Astrocyte (in vitro differentiated cells and primary cell): ENCODE measurements around the gene LAMA3. TPM values are rescaled to one million over a fixed set of nuclear protein-coding genes. Genes with fewer than 3 reads are reported as not detected.

Experiments
- DNase-seq: peaks from one replicate; pipeline ENCODE4 v3.0.0-alpha.2; 2010; ENCODE audit warnings: low read depth
- FAIRE-seq: peaks from 2 replicates; lab custom pipeline; 2011; peaks lifted over from hg19 to GRCh38; lab: Jason Lieb, UNC
- H2AFZ ChIP-seq: 2 replicates; pipeline ENCODE4 v1.6.0; 2012; ENCODE audit warnings: low read depth, low read length, inconsistent platforms
- H3K27ac ChIP-seq: 2 replicates; pipeline ENCODE4 v1.5.1; 2011; ENCODE audit warnings: low read depth, low read length, inconsistent platforms
- H3K27me3 ChIP-seq: 2 replicates; pipeline ENCODE4 v1.6.0; 2011; ENCODE audit warnings: low read length, inconsistent platforms; ENCODE audit not compliant: insufficient read depth
- H3K36me3 ChIP-seq: 2 replicates; pipeline ENCODE4 v1.5.1; 2011; ENCODE audit warnings: low read length, inconsistent platforms; ENCODE audit not compliant: insufficient read depth
- H3K4me1 ChIP-seq: 2 replicates; pipeline ENCODE4 v1.5.1; 2011; ENCODE audit warnings: low read length, inconsistent platforms; ENCODE audit not compliant: insufficient read depth
- H3K4me2 ChIP-seq: 2 replicates; pipeline ENCODE4 v1.6.0; 2012; ENCODE audit warnings: low read length, inconsistent platforms
- H3K4me3 ChIP-seq: 2 replicates; pipeline ENCODE4 v1.5.1; 2011; ENCODE audit warnings: low read depth, mild to moderate bottlenecking, low read length, inconsistent platforms; ENCODE audit not compliant: insufficient read depth
- H3K79me2 ChIP-seq: 2 replicates; pipeline ENCODE4 v1.6.0; 2012; ENCODE audit warnings: mild to moderate bottlenecking, low read length, inconsistent platforms; ENCODE audit not compliant: insufficient read depth
- H3K9ac ChIP-seq: 2 replicates; pipeline ENCODE4 v1.6.0; 2012; ENCODE audit warnings: mild to moderate bottlenecking, low read length, inconsistent platforms
- H3K9me3 ChIP-seq: 2 replicates; pipeline ENCODE4 v1.5.1; 2012; ENCODE audit warnings: low read depth, mild to moderate bottlenecking, low read length, inconsistent platforms; ENCODE audit not compliant: insufficient read depth
- H4K20me1 ChIP-seq: 2 replicates; pipeline ENCODE4 v1.6.0; 2012; ENCODE audit warnings: low read length, inconsistent platforms; ENCODE audit not compliant: insufficient read depth
- H3K27ac Mint-ChIP-seq: one replicate; pipeline ENCODE4 v1.8.0; 2021; ENCODE audit warnings: mild to moderate bottlenecking, mixed read lengths; ENCODE audit not compliant: unreplicated experiment
- H3K27me3 Mint-ChIP-seq: one replicate; pipeline ENCODE4 v1.8.0; 2021; ENCODE audit warnings: low read depth, mixed read lengths; ENCODE audit not compliant: unreplicated experiment
- H3K36me3 Mint-ChIP-seq: one replicate; pipeline ENCODE4 v1.8.0; 2021; ENCODE audit warnings: low read depth, mixed read lengths; ENCODE audit not compliant: unreplicated experiment
- H3K4me1 Mint-ChIP-seq: one replicate; pipeline ENCODE4 v1.8.0; 2021; ENCODE audit warnings: low read depth, mixed read lengths; ENCODE audit not compliant: unreplicated experiment
- H3K4me3 Mint-ChIP-seq: one replicate; pipeline ENCODE4 v1.8.0; 2021; ENCODE audit warnings: mild to moderate bottlenecking, moderate library complexity, mixed read lengths; ENCODE audit not compliant: unreplicated experiment
- H3K9me3 Mint-ChIP-seq: one replicate; pipeline ENCODE4 v1.8.0; 2021; ENCODE audit warnings: mild to moderate bottlenecking, mixed read lengths; ENCODE audit not compliant: unreplicated experiment
- EZH2 ChIP-seq: IDR thresholded peaks from 2 replicates; pipeline ENCODE4 v1.6.1; 2012; ENCODE audit warnings: mild to moderate bottlenecking, low read length, inconsistent platforms; ENCODE audit not compliant: insufficient read depth
- total RNA-seq: library from RNA; stranded (reverse); gene quantifications from 2 replicates; pipeline ENCODE4 v1.2.1, GENCODE V29; 2021
- TF ChIP-seq, protein P1 (sequence below): IDR thresholded peaks from 2 replicates; pipeline ENCODE4 v1.5.1; 2011; ENCODE audit warnings: low read depth, mild to moderate bottlenecking, inconsistent platforms, low read length, moderate library complexity; ENCODE audit not compliant: insufficient read depth

LAMA3 gene
- total RNA-seq, 1 donor from 2014 or later: 0.86 TPM

DNA sequence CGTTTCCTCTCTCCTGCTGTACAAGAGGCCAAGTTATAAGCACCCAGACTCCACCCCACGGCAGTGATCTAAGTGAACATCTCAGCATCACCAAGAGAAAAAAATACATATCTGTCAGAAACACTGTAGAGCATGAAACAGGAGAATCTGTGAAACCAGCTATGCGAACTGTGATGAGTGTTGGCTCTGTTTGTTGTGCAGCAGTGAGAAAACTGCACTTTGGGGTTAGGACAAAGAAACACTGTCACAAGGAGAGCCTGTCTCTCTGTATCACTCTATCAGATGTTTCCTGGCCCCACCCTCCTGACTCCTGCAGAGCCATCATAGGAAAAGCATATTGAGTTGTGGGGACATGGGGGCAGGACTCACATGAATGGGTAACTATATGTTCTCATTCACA lies 87.1 kb downstream of the LAMA3 start:
- no peak overlapping the region for H2AFZ ChIP-seq
- no peaks in the 10 kb centered on the region for H3K4me1 ChIP-seq
- no peak overlapping the region for H3K4me3 ChIP-seq
- Mint-ChIP-seq H3K9me3 (no peaks in the 10 kb centered on the region), H3K4me1 (peaks cover 29% of the 10 kb centered on the region), H3K27me3 (no peaks in the 10 kb centered on the region), H3K27ac (no peak overlapping the region), H3K4me3 (no peak overlapping the region), H3K36me3 (peaks cover 1% of the 10 kb centered on the region)
- FAIRE-seq (no peak), DNase-seq (no peak)
- no peaks in the 10 kb centered on the region for H3K36me3 ChIP-seq
- no peaks in the 10 kb centered on the region for H3K9me3 ChIP-seq
- H3K27ac ChIP-seq: no peak overlapping the region
- TF ChIP-seq, protein P1, sequence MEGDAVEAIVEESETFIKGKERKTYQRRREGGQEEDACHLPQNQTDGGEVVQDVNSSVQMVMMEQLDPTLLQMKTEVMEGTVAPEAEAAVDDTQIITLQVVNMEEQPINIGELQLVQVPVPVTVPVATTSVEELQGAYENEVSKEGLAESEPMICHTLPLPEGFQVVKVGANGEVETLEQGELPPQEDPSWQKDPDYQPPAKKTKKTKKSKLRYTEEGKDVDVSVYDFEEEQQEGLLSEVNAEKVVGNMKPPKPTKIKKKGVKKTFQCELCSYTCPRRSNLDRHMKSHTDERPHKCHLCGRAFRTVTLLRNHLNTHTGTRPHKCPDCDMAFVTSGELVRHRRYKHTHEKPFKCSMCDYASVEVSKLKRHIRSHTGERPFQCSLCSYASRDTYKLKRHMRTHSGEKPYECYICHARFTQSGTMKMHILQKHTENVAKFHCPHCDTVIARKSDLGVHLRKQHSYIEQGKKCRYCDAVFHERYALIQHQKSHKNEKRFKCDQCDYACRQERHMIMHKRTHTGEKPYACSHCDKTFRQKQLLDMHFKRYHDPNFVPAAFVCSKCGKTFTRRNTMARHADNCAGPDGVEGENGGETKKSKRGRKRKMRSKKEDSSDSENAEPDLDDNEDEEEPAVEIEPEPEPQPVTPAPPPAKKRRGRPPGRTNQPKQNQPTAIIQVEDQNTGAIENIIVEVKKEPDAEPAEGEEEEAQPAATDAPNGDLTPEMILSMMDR: no peak
- no peak for TF ChIP-seq EZH2
- H3K27me3 ChIP-seq: no peaks in the 10 kb centered on the region
- H3K9ac ChIP-seq: no peak overlapping the region
- no peak overlapping the region for H3K4me2 ChIP-seq
- no peaks in the 10 kb centered on the region for H3K79me2 ChIP-seq
- no peaks in the 10 kb centered on the region for H4K20me1 ChIP-seq

DNA sequence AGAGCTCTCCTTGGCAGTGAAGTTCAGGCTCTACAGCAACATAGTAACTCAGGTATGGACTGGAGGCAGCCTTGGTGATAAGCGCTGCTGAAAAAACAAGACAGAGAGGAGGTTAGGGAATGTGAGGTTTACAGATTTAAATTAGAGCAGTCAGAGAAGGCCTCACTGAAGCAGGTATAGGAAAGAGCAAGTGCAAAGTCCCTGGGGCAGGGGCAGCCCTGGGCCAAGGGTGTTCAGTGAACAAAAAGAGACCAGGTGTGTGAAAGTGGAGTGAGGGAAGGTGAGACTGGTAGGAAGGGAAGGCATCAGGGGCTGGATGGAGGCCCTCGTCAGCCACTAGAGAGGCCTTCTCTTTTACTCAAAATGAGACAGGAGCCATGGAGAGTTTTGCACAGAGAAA lies 89.6 kb downstream of the LAMA3 start:
- H3K27me3 Mint-ChIP-seq: no peaks in the 10 kb centered on the region
- FAIRE-seq: no peak
- H3K4me2 ChIP-seq: no peak overlapping the region

DNA sequence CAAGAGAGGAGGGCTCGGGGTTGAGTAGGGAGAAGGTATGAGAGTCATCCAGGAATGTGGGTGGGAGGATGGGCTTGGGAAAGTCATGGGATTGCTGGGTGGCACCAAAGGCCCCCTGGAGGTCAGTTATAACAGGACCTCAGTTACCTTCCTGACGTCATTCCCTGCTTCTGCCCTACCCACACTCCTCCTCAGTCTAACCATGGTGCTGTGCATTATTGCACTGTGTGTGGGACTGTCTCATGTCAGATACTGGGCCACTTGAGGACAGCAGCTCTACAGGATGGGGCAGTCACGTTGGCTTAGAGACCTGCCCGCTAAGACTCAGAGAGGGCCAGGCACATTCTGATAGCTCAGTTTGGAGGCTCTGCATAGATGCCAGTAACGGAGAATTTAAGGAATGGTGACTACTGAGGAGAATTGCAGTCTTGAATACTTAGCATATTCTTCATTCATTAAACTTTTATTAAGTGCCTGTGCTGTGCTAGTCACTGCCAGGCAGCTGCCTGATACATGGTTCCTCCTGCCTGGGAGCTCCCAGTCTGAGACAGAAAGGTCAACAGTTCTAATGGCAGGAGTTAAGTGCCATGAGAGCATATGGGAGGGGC lies 90.5 kb downstream of the LAMA3 start:
- no peaks in the 10 kb centered on the region for H3K4me1 ChIP-seq
- no peak overlapping the region for H3K9ac ChIP-seq
- no peak overlapping the region for H3K27ac ChIP-seq

More for the DNA sequence above, 89.6 kb downstream of the LAMA3 start:
- Histone ChIP-seq H3K36me3 (no peaks in the 10 kb centered on the region), H3K9ac (no peak overlapping the region), H3K9me3 (no peaks in the 10 kb centered on the region), H3K4me1 (no peaks in the 10 kb centered on the region), H3K79me2 (no peaks in the 10 kb centered on the region), H2AFZ (no peak overlapping the region), H3K4me3 (no peak overlapping the region), H4K20me1 (no peaks in the 10 kb centered on the region), H3K27me3 (no peaks in the 10 kb centered on the region), H3K27ac (no peak overlapping the region)
- no peak overlapping the region for H3K27ac Mint-ChIP-seq
- no peak overlapping the region for H3K4me3 Mint-ChIP-seq
- TF ChIP-seq, protein P1: no peak
- no peak for TF ChIP-seq EZH2
- H3K4me1 Mint-ChIP-seq: peaks cover 25% of the 10 kb centered on the region
- H3K36me3 Mint-ChIP-seq: peaks cover 1% of the 10 kb centered on the region
- DNase-seq: no peak
- no peaks in the 10 kb centered on the region for H3K9me3 Mint-ChIP-seq

More for the DNA sequence above, 90.5 kb downstream of the LAMA3 start:
- H3K4me2 ChIP-seq: no peak overlapping the region
- DNase-seq (peak; percentile 44), FAIRE-seq (no peak)
- no peaks in the 10 kb centered on the region for H3K36me3 ChIP-seq
- H3K9me3 ChIP-seq: no peaks in the 10 kb centered on the region
- H3K4me3 Mint-ChIP-seq: no peak overlapping the region
- H3K9me3 Mint-ChIP-seq: no peaks in the 10 kb centered on the region
- no peaks in the 10 kb centered on the region for H3K27me3 Mint-ChIP-seq
- H2AFZ ChIP-seq: no peak overlapping the region
- TF ChIP-seq EZH2: no peak
- TF ChIP-seq, protein P1: no peak
- no peak overlapping the region for H3K27ac Mint-ChIP-seq
- H3K4me1 Mint-ChIP-seq: peaks cover 32% of the 10 kb centered on the region
- H3K79me2 ChIP-seq: no peaks in the 10 kb centered on the region
- H3K27me3 ChIP-seq: no peaks in the 10 kb centered on the region
- H3K36me3 Mint-ChIP-seq: peaks cover 1% of the 10 kb centered on the region
- no peak overlapping the region for H3K4me3 ChIP-seq
- no peaks in the 10 kb centered on the region for H4K20me1 ChIP-seq
